SHP77 (cell line): ENCODE results near the gene CBX8.

ENCODE experiments used
- DNase-seq, 2 experiments: peaks; one replicate each; lab custom pipeline; 2025; lab: John Stamatoyannopoulos, UW

The CBX8 gene

DNA sequence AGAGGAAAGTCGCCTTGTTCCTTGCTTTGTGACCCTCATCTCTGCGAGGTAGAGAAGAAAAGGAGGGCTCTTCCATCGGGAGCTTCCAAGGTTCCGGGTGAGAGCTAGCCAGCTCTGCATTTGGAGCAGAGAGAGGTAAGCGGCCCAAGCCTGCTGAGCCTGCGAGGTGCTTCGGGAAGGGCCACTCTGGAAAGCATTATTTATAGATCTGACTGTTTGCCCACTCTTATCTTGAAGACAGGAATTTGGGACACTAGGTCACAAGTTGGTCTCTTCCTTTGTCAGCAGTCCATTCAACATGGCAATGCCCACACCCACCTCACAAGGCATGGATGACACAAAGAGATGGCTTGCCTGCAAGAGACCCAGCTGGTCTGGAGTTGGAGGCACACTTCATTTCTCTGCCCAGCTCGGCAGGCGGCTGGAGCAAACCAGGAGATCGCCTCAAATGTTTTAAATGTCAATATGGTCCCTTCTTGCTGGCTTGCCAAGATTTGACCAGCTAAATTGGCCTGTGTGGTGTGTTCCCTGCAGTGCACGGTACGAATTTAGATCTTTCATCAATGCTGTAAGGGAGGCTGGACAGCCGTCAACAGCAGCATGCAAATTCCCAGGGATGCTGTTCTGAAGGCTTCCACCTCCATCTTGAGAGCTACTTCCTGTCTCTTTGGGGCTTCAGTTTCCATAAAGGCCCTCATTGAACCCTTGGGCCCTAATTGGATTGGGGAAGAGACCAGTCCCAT is 22.8 kb upstream of the CBX8 start:
- DNase-seq: no peak

DNA sequence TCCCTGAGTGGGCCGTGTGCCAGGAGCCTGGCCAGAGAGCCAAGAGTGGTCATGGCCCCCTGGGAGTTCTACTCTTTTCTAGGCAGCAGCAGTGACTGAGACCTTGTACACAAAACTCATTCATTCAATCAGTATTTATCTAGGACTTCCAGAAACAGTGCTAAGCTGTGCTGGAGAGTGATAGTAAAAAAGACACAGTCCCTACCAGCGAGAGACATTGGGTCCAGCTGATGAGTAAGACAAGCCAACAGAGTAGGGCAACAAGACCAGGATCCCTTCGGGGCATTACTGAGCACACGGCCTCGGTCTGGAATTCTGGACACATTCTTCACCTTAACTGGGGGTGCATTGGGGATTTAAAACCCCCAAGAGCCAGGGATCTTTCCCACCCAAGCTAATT is 22.2 kb upstream of the CBX8 start:
- DNase-seq: no peak

DNA sequence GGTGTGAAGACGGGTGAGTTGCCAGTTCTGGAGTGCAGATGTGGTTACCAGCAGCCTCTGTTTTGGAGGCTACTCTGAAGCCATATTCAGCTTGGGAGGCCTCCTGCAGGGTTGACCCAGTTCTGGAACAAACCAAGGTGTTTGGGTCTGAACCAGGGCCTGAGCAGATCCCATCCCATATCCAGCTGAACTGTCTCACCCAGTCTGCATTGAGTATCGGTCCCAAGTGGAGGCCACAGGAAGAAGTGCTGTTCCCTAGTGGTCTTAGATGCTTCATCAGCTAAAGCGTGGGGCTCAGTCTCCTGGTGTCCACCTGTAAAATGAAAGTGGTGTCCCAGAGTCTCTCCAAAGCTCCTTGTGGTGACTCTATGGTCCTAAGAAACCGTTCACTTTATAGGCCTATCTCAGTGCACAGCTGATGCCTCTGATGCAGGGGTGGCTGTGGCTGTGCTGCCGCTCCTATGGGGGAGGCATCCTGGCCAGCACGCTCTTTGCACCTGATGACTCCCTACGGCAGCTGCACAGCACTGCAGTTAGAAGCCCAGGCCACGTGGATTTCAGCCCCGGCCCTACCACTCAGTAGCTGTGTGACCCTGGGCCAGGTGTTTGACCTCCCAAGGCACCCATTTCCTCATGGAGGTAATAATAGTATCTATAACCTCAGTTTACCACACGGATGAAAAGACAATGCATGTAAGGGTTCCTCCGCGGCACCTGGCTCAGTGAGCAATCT is 21.3 kb upstream of the CBX8 start:
- peak; percentile 59 to 77 for DNase-seq

DNA sequence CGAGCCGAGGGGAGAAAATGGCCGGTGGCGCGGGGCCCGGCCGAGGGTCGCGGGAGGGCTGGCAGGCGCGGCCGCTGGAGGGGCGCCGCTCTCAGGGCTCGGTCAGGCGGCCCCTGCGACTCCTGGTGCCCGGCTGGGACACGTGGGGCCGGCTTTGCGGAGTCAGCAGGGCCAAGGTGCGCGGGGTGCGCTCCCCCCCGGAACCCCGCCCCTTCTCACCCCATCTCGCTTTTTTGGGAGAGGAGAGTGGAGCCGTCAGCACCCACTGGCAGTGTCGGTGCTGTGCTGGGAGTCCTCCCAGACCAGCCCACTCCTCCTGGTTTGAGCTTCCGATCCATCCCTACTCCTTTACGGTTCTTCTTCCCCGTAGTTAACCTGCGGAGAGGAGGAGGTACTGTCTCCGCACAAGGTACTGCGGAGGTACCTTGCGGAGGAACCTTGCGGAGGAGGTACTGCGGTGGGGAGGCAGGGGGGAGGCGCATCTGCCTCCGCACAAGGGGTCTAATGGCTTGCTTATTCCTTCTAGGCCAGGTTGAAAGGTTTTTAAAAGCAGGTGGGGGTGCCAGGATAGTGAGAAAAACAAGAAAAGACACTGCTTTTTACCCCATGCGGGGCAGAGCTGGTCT is 19.1 kb upstream of the CBX8 start:
- DNase-seq: no peak

- no peak for DNase-seq
These were observed 18.3 kb upstream of the CBX8 start for GRCh38 chr17:79814974-79815835.

- no peak for DNase-seq
These were observed 17.5 kb upstream of the CBX8 start for GRCh38 chr17:79814127-79814973.

DNA sequence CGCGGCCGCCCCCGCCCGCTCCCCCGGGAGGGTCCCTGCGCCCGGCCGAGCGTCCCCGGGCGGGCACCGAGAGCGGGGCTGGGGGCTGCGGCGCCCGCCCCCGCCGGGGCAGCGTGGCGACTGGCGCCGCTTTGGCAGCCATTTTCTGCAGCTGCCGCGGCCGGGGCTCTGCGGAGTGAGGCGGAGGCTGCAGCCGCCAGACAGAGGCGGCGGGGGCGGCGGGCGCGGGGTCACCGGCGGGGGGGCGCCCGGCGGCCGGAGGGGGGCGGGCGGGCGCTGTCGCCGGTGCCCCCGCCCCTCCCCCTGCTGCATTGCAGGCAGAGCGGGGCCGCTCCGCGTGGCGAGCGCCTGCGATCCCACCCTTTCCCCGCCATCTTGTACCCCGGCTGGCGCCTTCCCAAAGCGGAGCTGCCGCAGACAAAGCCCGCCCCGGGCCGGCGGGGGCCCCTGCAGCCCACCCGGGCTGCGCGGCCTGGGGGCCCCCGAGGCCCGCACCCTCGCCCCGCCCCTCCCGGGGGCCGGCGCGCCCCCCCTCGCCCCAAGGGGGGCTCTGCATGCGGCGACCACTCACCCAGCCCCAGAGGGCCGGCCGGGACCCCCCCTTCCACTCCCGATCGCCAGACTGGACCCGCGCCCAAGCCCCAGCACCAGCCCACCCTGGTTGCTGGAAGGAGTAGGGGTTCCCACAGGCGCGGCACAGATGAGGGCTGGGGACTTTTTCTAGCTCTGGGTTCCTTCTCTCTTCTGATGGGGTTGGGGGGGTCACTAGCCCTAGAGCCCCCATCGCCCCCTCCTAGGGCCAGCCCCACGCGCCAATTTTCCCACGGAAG is 16.6 kb upstream of the CBX8 start:
- peak in 1 of 2 experiments; percentile 70 for DNase-seq

DNA sequence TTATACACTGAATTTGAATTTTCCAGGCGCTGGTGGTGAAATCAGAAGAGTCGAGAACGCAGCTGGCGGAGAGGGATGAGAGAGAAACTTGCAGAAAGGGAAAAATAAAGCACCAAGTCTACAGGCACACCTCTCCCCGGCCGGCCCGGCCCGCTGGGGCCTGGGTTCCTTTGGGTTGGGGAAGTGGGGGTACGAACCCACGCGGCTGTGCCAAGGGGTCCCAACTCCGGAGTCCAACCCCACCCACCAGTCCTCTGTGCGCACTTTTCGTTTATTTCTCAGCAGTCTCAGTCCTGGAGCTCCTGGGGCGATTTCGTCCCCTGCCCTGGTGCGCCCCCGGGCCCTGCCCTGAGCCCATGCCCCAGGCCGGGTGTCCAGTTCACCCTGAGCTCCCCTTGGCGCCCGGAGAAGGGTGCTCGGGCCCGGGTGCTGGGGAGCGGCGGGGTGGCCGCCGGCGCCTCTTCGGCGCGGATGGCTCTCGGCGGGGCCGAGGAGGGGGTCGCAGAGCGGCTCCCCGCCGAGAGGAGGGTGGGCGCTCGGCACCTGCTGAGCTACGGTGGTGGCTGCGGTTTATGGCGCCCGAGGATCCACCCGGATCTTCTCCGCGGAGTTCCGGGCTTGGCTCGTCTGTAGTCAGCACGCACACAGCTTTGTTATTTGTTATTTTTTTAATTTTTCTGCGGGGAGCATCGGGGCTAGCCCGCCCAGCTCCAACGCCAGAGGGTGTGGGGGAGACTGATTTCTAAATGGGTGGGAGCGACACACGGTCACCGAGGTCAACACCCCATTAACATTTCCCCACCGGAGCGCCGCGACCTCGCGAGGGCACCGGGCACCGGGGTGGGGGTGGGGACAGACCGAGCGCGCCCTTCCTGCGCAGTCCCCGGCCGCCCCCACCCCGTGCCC is 15.7 kb upstream of the CBX8 start:
- peak in 1 of 2 experiments; percentile 64 for DNase-seq

GRCh38 chr17:79811868-79812352 is 15.0 kb upstream of the CBX8 start:
- no peak for DNase-seq

GRCh38 chr17:79811011-79811867 is 14.4 kb upstream of the CBX8 start:
- DNase-seq: peak; percentile 83 to 87

DNA sequence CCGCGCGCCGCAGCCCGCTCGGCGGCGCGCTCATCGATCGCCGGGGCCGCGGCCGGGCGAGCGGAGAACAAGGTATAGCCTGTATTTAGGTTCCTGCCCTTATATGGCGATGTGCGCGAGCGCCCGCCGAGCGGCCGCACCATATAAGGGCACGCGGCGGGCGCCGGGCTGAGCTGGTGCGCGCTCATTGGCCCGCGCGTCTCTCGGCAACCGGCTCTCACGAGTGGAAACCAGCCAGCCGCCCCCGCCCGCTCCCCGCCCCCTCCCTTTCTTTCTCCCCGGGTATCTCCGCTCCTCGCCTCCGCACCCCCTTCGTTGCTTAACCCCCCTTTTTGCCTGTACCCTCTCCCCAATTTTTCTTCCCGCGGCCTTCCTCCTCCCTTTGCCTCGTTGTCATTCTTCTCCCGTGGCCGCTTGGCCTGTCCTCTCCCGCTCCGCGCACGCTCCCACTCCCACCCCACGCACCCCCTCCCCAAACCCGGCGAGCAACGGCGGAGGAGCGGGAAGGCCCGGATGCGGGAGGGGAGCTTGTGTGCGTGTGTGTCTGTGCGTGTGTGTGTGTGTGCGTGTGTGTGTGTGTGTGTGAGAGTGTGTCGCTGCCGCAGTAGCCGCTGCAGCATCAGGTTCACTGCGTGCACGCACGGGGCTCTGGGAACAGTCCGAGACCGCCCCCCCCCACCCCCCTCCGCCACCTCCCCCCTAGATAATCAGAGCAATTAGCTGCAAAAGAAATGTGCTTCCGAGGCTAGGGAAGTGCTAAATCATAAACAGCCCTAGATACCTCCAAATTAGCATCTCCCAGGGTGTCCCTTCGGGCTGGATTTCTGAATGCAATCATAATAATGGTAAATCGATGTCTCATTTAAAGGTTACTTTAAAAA is 13.5 kb upstream of the CBX8 start:
- peak; percentile 89 to 98 for DNase-seq

DNA sequence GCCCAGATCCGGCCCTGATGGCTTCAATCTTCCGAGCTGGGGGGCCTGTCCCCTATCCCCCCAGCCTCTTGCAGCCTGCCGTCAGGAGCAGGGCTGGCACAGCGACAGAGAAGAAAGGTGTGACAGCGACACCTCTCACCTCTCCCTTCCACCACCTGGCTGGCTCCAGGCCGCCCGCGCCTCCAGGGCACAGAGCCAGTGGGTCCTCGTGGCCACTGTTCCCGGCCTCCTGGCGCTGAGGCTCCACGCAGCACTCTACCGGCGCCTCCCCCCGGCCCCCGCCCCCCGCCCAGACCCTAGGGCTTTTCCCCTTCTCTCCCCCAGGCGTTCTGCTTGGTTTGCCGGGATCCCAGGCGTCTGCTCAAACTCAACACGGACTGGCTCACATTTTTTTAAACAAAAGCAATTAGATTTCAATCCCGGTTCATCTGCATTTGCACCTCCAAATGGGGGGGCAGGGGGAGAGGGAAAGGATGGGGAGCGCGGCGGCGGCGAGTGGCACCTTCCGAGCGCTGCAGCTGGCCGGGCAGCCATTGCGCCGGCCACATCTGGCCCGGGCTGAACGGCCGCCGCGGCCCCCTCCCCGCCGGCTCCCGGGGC is 12.8 kb upstream of the CBX8 start:
- DNase-seq: peak in 1 of 2 experiments; percentile 34

DNA sequence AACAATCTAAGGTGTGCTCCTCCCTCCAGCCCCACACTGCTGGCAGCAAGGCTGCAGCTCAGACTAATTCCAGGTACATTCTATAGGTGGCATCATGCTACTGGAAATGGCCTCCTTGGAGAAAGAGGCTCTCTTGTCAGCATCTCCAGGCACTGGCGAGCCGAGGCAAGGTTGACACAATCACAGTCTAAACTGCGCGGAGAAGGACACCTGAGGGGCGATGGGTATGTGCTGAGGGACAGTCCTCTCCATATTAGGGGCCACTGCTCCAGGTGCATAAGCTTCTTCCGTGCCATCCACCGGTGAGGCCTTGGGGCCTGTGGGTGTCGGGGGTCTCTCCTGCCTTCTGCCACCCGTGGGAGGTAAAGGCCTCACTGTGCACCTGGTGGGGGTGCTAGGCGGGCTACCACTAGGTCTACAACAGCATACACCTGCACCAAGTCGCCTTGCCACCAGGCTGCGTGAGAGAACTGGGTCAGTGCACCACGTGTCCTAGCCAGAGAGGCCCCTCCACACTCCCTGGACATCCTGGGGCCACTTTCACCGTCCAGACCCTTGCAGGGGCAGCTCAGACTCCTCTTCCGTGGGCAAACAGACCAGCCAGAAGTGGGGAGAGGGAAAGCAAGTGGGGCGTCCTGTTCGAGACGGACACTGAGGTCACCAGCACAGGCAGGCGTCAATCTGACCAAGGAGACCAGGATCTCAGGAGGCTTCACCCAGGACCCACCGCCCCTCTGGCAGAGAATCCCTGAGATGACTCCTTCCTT is 12.1 kb upstream of the CBX8 start:
- DNase-seq: peak; percentile 75 to 79

DNA sequence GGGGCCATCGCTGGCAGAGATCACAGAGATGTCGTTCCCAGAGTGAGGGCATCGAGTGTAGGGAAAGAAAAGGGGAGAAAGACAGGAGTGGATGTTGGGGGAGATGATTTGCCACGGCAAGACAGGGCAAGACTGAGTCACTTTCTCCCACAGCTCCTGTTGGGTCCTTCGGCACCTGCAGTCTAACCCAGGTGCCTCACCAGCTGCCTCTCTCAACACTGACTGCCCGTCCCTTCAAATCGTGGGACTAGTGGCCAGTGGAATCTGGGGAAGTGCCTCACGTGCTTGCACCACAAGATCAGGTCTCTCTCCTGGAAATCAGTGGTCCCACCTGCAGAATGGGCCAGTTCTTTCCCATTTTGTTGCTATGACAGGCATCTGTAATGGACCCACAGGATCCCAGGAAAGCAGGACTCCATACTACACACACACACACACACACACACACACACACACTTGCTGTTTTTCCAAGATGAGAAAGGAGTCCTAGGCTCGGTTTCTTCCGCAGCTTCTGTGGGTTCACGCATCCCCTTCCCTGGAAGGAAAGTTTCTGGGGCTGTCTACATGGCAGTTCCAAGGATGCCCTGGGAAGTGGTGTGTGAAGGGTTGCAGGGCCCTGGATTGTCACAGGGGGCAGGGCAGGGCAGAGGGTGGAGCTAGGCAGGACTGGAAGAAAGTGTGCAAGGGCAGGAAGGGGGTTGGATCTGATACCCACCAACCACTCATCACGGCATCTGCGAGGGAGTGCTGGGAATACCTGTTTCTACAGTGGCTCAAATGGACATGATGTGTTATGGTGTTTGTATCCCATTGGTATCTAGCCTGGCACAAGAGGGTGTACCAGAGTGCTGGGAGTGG is 10.2 kb upstream of the CBX8 start:
- no peak for DNase-seq

DNA sequence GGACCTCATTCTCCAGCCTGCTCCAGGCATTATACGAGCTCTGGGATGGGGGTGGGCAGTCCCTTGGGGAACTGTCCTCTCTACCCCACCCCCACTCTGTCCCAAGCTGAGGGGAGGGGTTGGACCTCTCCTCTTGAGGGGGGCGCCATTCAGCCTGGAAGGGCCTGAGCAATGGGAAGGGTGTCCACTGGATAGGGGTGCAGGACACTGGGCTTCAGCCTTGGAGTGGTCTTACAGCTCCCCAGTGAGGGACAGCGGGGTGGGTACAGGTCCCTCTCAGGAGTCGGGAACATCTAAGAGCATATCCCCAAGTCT is 9.5 kb upstream of the CBX8 start:
- no peak for DNase-seq
